ENCODE measurements around the gene ZNF385C.
A peak's percentile ranks its signal among the peaks of the same experiment; 100 is the strongest.
"Not testable (repeated sequence)": the region's sequence is repeated elsewhere in the genome, so short reads cannot be mapped to it uniquely, and the experiment has no call there.

ZNF385C gene

GRCh38 chr17:42045719-42046118 is 52.6 kb downstream of the ZNF385C start:
- DNase-seq = no peak

GRCh38 chr17:42042598-42043319 is 55.5 kb downstream of the ZNF385C start:
- no peak for DNase-seq

GRCh38 chr17:42041619-42042018 is 56.7 kb downstream of the ZNF385C start:
- no peak for DNase-seq

- DNase-seq = no peak
These were observed 57.5 kb downstream of the ZNF385C start for GRCh38 chr17:42040818-42041217.

- no peak for DNase-seq
These were observed 58.2 kb downstream of the ZNF385C start for GRCh38 chr17:42039794-42040763.

- DNase-seq = no peak
These were observed 59.9 kb downstream of the ZNF385C start for GRCh38 chr17:42038221-42038973.

GRCh38 chr17:42034059-42034458 is 64.2 kb downstream of the ZNF385C start:
- no peak for DNase-seq

GRCh38 chr17:42031584-42031983 is 66.7 kb downstream of the ZNF385C start:
- no peak for DNase-seq

- DNase-seq = no peak
These were observed 69.5 kb downstream of the ZNF385C start for GRCh38 chr17:42028791-42029127.

GRCh38 chr17:42027961-42028790 is 70.1 kb downstream of the ZNF385C start:
- no peak for DNase-seq

GRCh38 chr17:42027590-42027889 is 70.7 kb downstream of the ZNF385C start:
- DNase-seq = no peak

GRCh38 chr17:42026857-42027589 is 71.2 kb downstream of the ZNF385C start:
- DNase-seq = peak; percentile 57

GRCh38 chr17:42025936-42026335 is 72.3 kb downstream of the ZNF385C start:
- DNase-seq = no peak

- DNase-seq = no peak
These were observed 73.1 kb downstream of the ZNF385C start for GRCh38 chr17:42025191-42025579.

GRCh38 chr17:42023524-42024349 is 74.5 kb downstream of the ZNF385C start:
- no peak for DNase-seq

- not testable (repeated sequence) for DNase-seq
These were observed 77.4 kb downstream of the ZNF385C start for GRCh38 chr17:42020845-42021244.

- peak; percentile 95 for DNase-seq
These were observed 78.5 kb downstream of the ZNF385C start, which contains the start of gene NKIRAS2 for GRCh38 chr17:42019509-42020404. Gene NKIRAS2, plus strand, starts transcription at chr17:42020090. Its CDS starts 1,488 bp downstream, at chr17:42021578.

- DNase-seq = no peak
These were observed 79.3 kb downstream of the ZNF385C start for GRCh38 chr17:42018988-42019387.

- DNase-seq = no peak
These were observed 79.9 kb downstream of the ZNF385C start for GRCh38 chr17:42018339-42018738.

GRCh38 chr17:42017866-42018200 is 80.4 kb downstream of the ZNF385C start:
- peak; percentile 44 for DNase-seq
